Neural progenitor cell (in vitro differentiated cells): ENCODE data around the gene TMEM234. TPM values are rescaled to one million over a fixed set of nuclear protein-coding genes. Genes with fewer than 3 reads are reported as not detected.

ENCODE experiments used
- DNase-seq: peaks from one replicate; pipeline ENCODE4 v3.0.0-alpha.2; 2016; ENCODE audit warnings: low spot score
- H2AFZ ChIP-seq: fragments of 200-600 bp; sonication (generic); replicated peaks from 2 replicates; pipeline ENCODE4 v1.6.1; 2016; ENCODE audit warnings: antibody characterized with exemption
- H3F3A ChIP-seq: fragments of 200-600 bp; sonication (generic); 2 replicates; pipeline ENCODE4 v1.6.1; 2016; ENCODE audit warnings: antibody characterized with exemption, low read depth
- H3K27ac ChIP-seq: fragments of 200-600 bp; sonication (generic); 2 replicates; pipeline ENCODE4 v1.5.1; 2016; ENCODE audit warnings: mild to moderate bottlenecking
- H3K27me3 ChIP-seq: fragments of 200-600 bp; sonication (generic); 2 replicates; pipeline ENCODE4 v1.6.1; 2016; ENCODE audit warnings: mild to moderate bottlenecking, moderate library complexity
- H3K36me3 ChIP-seq: fragments of 200-600 bp; sonication (generic); 2 replicates; pipeline ENCODE4 v1.5.1; 2016
- H3K4me1 ChIP-seq: fragments of 200-600 bp; sonication (generic); 2 replicates; pipeline ENCODE4 v1.6.1; 2016; ENCODE audit warnings: mixed run types
- H3K4me2 ChIP-seq: fragments of 200-600 bp; sonication (generic); 2 replicates; pipeline ENCODE4 v1.6.1; 2016
- H3K4me3 ChIP-seq: fragments of 200-600 bp; sonication (generic); 2 replicates; pipeline ENCODE4 v1.5.1; 2016
- H3K79me2 ChIP-seq: fragments of 200-600 bp; sonication (generic); 2 replicates; pipeline ENCODE4 v1.6.1; 2016; ENCODE audit warnings: low read depth
- H3K9ac ChIP-seq: fragments of 200-600 bp; sonication (generic); 2 replicates; pipeline ENCODE4 v1.6.1; 2016
- H3K9me3 ChIP-seq: fragments of 200-600 bp; sonication (generic); 2 replicates; pipeline ENCODE4 v1.5.1; 2016; ENCODE audit warnings: low read depth
- H4K20me1 ChIP-seq: fragments of 200-600 bp; sonication (generic); 2 replicates; pipeline ENCODE4 v1.6.1; 2016; ENCODE audit warnings: low read depth
- H3K27ac Mint-ChIP-seq: 3 replicates; pipeline ENCODE4 v1.8.0; 2021; ENCODE audit warnings: mixed read lengths
- H3K27me3 Mint-ChIP-seq: 2 replicates; pipeline ENCODE4 v1.8.0; 2022; ENCODE audit warnings: low read depth, mild to moderate bottlenecking, inconsistent platforms, moderate library complexity, mixed read lengths; ENCODE audit not compliant: insufficient read depth
- H3K36me3 Mint-ChIP-seq: 3 replicates; pipeline ENCODE4 v1.8.0; 2021; ENCODE audit warnings: mixed read lengths
- H3K4me1 Mint-ChIP-seq: 3 replicates; pipeline ENCODE4 v1.8.0; 2021; ENCODE audit warnings: mixed read lengths
- H3K4me3 Mint-ChIP-seq: 3 replicates; pipeline ENCODE4 v1.8.0; 2021; ENCODE audit warnings: mild to moderate bottlenecking, moderate library complexity, mixed read lengths
- H3K9me3 Mint-ChIP-seq: 3 replicates; pipeline ENCODE4 v1.8.0; 2020; ENCODE audit warnings: mixed read lengths
- EZH2 ChIP-seq: fragments of 200-600 bp; sonication (generic); IDR thresholded peaks from 2 replicates; pipeline ENCODE4 v1.6.1; 2017; ENCODE audit warnings: antibody characterized with exemption, mild to moderate bottlenecking, moderate library complexity
- EZH2phosphoT487 ChIP-seq: fragments of 200-600 bp; sonication (generic); IDR thresholded peaks from 2 replicates; pipeline ENCODE4 v1.6.1; 2017; ENCODE audit warnings: antibody characterized with exemption
- total RNA-seq: library from RNA; depleted of rRNA; stranded (reverse); fragments of >200 nt; gene quantifications from 2 replicates; pipeline ENCODE4 v1.2.3, GENCODE V29; 2015; ENCODE audit warnings: low replicate concordance
- TF ChIP-seq, protein P1 (sequence below): fragments of 200-600 bp; sonication (generic); IDR thresholded peaks from 2 replicates; pipeline ENCODE4 v1.5.1; 2017; ENCODE audit warnings: antibody characterized with exemption, mild to moderate bottlenecking

TMEM234 gene
- total RNA-seq, 1 donor from 2014 or later = 6.0 TPM

DNA sequence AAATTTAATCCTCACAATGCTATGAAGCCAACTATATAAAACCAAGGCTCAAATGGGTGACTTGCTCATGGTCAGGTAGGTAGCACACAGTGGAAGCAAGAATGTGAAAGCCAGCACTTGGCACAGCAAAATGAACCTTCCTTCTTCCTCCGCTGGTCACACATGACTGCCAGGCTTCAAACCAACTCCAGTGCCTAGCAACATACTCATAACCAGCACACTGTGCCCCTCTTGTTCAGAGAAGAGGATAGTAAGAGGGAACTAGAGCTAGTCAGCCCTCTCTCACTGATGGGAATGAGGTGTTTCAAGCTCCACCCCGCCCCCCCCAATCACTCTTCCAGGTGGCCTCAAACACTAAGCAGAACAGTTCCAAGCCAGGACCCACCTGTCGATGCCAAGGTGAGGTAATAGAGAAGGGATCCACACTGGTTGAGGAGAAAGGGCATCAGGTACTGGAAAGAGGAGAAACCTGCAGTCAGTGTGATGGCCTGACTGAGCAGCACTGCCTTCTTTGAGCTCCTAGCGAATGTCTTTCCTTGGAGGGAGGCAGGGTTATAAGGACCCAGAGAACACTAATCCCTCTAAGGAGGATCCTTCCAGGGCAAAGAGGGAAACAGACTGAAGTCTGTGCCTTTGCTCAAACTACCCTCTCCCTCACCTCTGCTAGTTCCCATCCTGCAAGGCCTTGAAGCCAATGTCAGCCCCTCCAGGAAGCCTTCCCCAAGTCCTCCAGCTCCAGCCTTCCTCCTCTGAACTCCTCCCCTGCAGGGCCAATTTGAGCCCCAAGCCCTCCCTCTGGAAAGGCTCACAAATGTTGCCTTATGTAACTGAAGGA, 1.2 kb downstream of the TMEM234 start:
- H3K9ac ChIP-seq = peak overlapping the region; percentile 51
- H3F3A ChIP-seq = peaks cover 3% of the 10 kb centered on the region
- H3K27ac ChIP-seq = no peak overlapping the region
- peak overlapping the region; percentile 97 for H3K4me3 Mint-ChIP-seq
- no peaks in the 10 kb centered on the region for H3K36me3 ChIP-seq
- H3K4me1 ChIP-seq = peaks cover 14% of the 10 kb centered on the region
- no peaks in the 10 kb centered on the region for H3K9me3 ChIP-seq
- peaks cover 28% of the 10 kb centered on the region for H3K4me1 Mint-ChIP-seq
- TF ChIP-seq EZH2 (no peak), EZH2phosphoT487 (no peak)
- peak overlapping the region; percentile 93 for H2AFZ ChIP-seq
- no peaks in the 10 kb centered on the region for H3K9me3 Mint-ChIP-seq
- H3K27me3 Mint-ChIP-seq = peaks cover 8% of the 10 kb centered on the region
- no peaks in the 10 kb centered on the region for H3K27me3 ChIP-seq
- peak overlapping the region; percentile 82 for H3K4me3 ChIP-seq
- H3K36me3 Mint-ChIP-seq = peaks cover 15% of the 10 kb centered on the region
- no peaks in the 10 kb centered on the region for H4K20me1 ChIP-seq
- H3K27ac Mint-ChIP-seq = no peak overlapping the region
- peaks cover 34% of the 10 kb centered on the region for H3K79me2 ChIP-seq
- DNase-seq = no peak
- H3K4me2 ChIP-seq = peak overlapping the region; percentile 89

- no peaks in the 10 kb centered on the region for H3K27me3 ChIP-seq
- H3K4me3 ChIP-seq = no peak overlapping the region
- Mint-ChIP-seq H3K9me3 (no peaks in the 10 kb centered on the region), H3K27me3 (peaks cover 8% of the 10 kb centered on the region), H3K4me3 (no peak overlapping the region), H3K4me1 (peaks cover 27% of the 10 kb centered on the region), H3K27ac (no peak overlapping the region), H3K36me3 (peaks cover 8% of the 10 kb centered on the region)
- DNase-seq = no peak
- H3K4me1 ChIP-seq = peaks cover 14% of the 10 kb centered on the region
- peaks cover 3% of the 10 kb centered on the region for H3F3A ChIP-seq
- no peak overlapping the region for H2AFZ ChIP-seq
- H3K9me3 ChIP-seq = no peaks in the 10 kb centered on the region
- H3K79me2 ChIP-seq = peaks cover 34% of the 10 kb centered on the region
- H4K20me1 ChIP-seq = no peaks in the 10 kb centered on the region
- H3K9ac ChIP-seq = no peak overlapping the region
- H3K36me3 ChIP-seq = no peaks in the 10 kb centered on the region
- no peak overlapping the region for H3K4me2 ChIP-seq
- no peak for TF ChIP-seq EZH2phosphoT487
- no peak overlapping the region for H3K27ac ChIP-seq
Measured at GRCh38 chr1:32219022-32219421, 3.1 kb downstream of the TMEM234 start.

DNA sequence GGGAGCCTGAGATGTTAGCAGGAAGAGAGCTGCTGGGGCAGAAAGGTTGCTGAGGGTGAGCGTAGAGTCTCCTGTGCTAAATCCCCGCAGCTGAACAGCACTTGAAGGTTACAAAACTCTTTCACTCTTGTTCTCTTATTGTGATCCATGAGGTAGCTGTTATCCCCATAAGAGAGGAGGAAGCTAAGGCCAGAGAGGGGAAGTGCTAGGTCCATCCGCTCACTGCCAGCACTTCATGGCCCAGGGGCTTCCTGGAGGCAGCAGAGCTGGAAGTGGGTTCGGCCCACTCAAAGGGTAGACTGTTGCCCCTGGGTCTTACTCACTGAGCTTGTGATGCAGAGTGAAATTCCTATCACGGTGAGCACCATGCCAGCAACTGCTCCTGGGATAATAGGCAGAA, 5.6 kb downstream of the TMEM234 start:
- Histone ChIP-seq H3K4me2 (no peak overlapping the region), H3K27ac (no peak overlapping the region), H3K79me2 (peaks cover 15% of the 10 kb centered on the region), H3F3A (no peaks in the 10 kb centered on the region), H3K36me3 (no peaks in the 10 kb centered on the region), H3K9ac (no peak overlapping the region), H3K27me3 (no peaks in the 10 kb centered on the region), H3K4me3 (no peak overlapping the region), H2AFZ (no peak overlapping the region), H4K20me1 (no peaks in the 10 kb centered on the region), H3K9me3 (no peaks in the 10 kb centered on the region), H3K4me1 (peaks cover 8% of the 10 kb centered on the region)
- Mint-ChIP-seq H3K27ac (no peak overlapping the region), H3K27me3 (peaks cover 6% of the 10 kb centered on the region), H3K4me3 (no peak overlapping the region), H3K4me1 (peaks cover 15% of the 10 kb centered on the region), H3K36me3 (peaks cover 6% of the 10 kb centered on the region), H3K9me3 (no peaks in the 10 kb centered on the region)
- no peak for DNase-seq
- TF ChIP-seq EZH2phosphoT487 (no peak), EZH2 (no peak)
- TF ChIP-seq, protein P1, sequence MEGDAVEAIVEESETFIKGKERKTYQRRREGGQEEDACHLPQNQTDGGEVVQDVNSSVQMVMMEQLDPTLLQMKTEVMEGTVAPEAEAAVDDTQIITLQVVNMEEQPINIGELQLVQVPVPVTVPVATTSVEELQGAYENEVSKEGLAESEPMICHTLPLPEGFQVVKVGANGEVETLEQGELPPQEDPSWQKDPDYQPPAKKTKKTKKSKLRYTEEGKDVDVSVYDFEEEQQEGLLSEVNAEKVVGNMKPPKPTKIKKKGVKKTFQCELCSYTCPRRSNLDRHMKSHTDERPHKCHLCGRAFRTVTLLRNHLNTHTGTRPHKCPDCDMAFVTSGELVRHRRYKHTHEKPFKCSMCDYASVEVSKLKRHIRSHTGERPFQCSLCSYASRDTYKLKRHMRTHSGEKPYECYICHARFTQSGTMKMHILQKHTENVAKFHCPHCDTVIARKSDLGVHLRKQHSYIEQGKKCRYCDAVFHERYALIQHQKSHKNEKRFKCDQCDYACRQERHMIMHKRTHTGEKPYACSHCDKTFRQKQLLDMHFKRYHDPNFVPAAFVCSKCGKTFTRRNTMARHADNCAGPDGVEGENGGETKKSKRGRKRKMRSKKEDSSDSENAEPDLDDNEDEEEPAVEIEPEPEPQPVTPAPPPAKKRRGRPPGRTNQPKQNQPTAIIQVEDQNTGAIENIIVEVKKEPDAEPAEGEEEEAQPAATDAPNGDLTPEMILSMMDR = no peak

GRCh38 chr1:32215629-32216480, 6.3 kb downstream of the TMEM234 start:
- Histone ChIP-seq H3K9ac (no peak overlapping the region), H3K27ac (no peak overlapping the region)

More at GRCh38 chr1:32215629-32216480, 6.3 kb downstream of the TMEM234 start:
- Mint-ChIP-seq H3K9me3 (no peaks in the 10 kb centered on the region), H3K4me3 (no peak overlapping the region), H3K27ac (peak overlapping the region; percentile 29), H3K27me3 (peaks cover 6% of the 10 kb centered on the region), H3K4me1 (peaks cover 8% of the 10 kb centered on the region), H3K36me3 (peaks cover 6% of the 10 kb centered on the region)
- DNase-seq = peak; percentile 83
- H3K36me3 ChIP-seq = no peaks in the 10 kb centered on the region
- H3K9me3 ChIP-seq = no peaks in the 10 kb centered on the region
- H3K4me3 ChIP-seq = no peak overlapping the region
- H3K4me1 ChIP-seq = peaks cover 2% of the 10 kb centered on the region
- TF ChIP-seq, protein P1 = peak; percentile 77
- TF ChIP-seq EZH2 (no peak), EZH2phosphoT487 (no peak)
- H3K79me2 ChIP-seq = peaks cover 7% of the 10 kb centered on the region
- H2AFZ ChIP-seq = no peak overlapping the region
- H3K27me3 ChIP-seq = no peaks in the 10 kb centered on the region
- no peaks in the 10 kb centered on the region for H4K20me1 ChIP-seq
- H3F3A ChIP-seq = no peaks in the 10 kb centered on the region
- H3K4me2 ChIP-seq = no peak overlapping the region
